Uterus (tissue), 2 donors: ENCODE results near the gene OR8G5.

Source experiments
- POLR2A ChIP-seq, 2 donors: fragments of 450-650 bp; IDR thresholded peaks; one replicate each; pipeline ENCODE4 v1.6.1; 2016; ENCODE audit warnings: antibody characterized with exemption in 2 of 2, mild to moderate bottlenecking in 1 of 2, moderate library complexity in 1 of 2
- TF ChIP-seq, protein P1 (sequence below), 4 experiments: fragments of 200-600 bp in 2 of 4; fragments of 450-650 bp in 2 of 4; sonication (generic) in 2 of 4; IDR thresholded peaks; one replicate each; pipeline ENCODE4 v1.5.1; 2016 to 2019; ENCODE audit warnings: antibody characterized with exemption in 4 of 4, mild to moderate bottlenecking in 2 of 4, moderate library complexity in 1 of 4

DNA sequence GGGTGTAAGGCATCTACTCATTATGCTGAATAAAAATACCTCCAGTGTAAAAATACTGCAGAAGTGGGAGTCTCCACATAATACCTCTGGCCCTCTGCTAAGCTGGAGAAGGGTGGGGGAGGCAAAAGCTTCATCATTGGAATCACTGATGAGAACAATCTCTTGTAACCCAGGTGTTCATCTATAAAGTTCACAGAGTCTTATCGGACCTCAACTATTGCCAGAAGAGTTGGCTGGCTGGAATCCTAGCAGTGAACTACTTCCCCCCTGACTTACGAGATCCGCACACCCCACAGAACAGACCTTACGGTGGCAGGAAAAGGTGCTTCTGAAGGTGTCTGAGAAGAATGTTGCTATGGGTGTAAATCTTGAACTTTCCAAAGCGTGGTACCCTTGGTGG lies 55.1 kb downstream of the OR8G5 start:
- TF ChIP-seq POLR2A (IDR thresholded peaks at IDR 0.05) = no peak
- TF ChIP-seq, protein P1, sequence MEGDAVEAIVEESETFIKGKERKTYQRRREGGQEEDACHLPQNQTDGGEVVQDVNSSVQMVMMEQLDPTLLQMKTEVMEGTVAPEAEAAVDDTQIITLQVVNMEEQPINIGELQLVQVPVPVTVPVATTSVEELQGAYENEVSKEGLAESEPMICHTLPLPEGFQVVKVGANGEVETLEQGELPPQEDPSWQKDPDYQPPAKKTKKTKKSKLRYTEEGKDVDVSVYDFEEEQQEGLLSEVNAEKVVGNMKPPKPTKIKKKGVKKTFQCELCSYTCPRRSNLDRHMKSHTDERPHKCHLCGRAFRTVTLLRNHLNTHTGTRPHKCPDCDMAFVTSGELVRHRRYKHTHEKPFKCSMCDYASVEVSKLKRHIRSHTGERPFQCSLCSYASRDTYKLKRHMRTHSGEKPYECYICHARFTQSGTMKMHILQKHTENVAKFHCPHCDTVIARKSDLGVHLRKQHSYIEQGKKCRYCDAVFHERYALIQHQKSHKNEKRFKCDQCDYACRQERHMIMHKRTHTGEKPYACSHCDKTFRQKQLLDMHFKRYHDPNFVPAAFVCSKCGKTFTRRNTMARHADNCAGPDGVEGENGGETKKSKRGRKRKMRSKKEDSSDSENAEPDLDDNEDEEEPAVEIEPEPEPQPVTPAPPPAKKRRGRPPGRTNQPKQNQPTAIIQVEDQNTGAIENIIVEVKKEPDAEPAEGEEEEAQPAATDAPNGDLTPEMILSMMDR (IDR thresholded peaks at IDR 0.05) = no peak
